NB4 (cell line): ENCODE data around the gene SCIN.

Experiments used
- DNase-seq: peaks from one replicate; pipeline ENCODE4 v3.0.0; 2010; ENCODE audit warnings: low read depth
- H3K4me3 ChIP-seq: one replicate; pipeline ENCODE4 v1.5.1; 2011; ENCODE audit warnings: mild to moderate bottlenecking, low read depth, low read length, moderate library complexity
- CTCF ChIP-seq: IDR thresholded peaks from one replicate; pipeline ENCODE4 v1.5.1; 2012; ENCODE audit warnings: low read depth, low read length
- MAX ChIP-seq: IDR thresholded peaks from 2 replicates; pipeline ENCODE4 v1.6.1; 2011; ENCODE audit warnings: low read depth, low read length
- MYC ChIP-seq: IDR thresholded peaks from 2 replicates; pipeline ENCODE4 v1.6.1; 2011; ENCODE audit warnings: low read depth, low read length
- POLR2A ChIP-seq: IDR thresholded peaks from 2 replicates; pipeline ENCODE4 v1.6.1; 2011; ENCODE audit warnings: mild to moderate bottlenecking; ENCODE audit not compliant: insufficient read length; ENCODE audit errors: extremely low read depth

Gene SCIN

GRCh38 chr7:12684733-12685132 is 114.2 kb downstream of the SCIN start:
- H3K4me3 ChIP-seq: no peak overlapping the region
- no peak for TF ChIP-seq POLR2A
- no peak for TF ChIP-seq MAX
- TF ChIP-seq CTCF: no peak
- TF ChIP-seq MYC: no peak
- no peak for DNase-seq

GRCh38 chr7:12685550-12685949 is 115.0 kb downstream of the SCIN start:
- peak; percentile 92 for DNase-seq
- H3K4me3 ChIP-seq: peak overlapping the region; percentile 60
- no peak for TF ChIP-seq POLR2A
- no peak for TF ChIP-seq MAX
- TF ChIP-seq CTCF: peak; percentile 83
- TF ChIP-seq MYC: no peak

- DNase-seq: peak; percentile 99
- TF ChIP-seq CTCF: peak; percentile 64
- no peak for TF ChIP-seq POLR2A
- TF ChIP-seq MAX: peak; percentile 99
- TF ChIP-seq MYC: peak; percentile 83; the same call in 1 of the 2 replicates
- peak overlapping the region; percentile 95 for H3K4me3 ChIP-seq
Observed at GRCh38 chr7:12686234-12686890, 115.8 kb downstream of the SCIN start.

- peak within 1 kb of the TSS; percentile 95 for H3K4me3 ChIP-seq
- TF ChIP-seq POLR2A (peak; percentile 94), MYC (peak; percentile 46; the same call in 1 of the 2 replicates), CTCF (peak; percentile 7), MAX (peak; percentile 68)
- peak; percentile 99 for DNase-seq
Observed at GRCh38 chr7:12686891-12687717, 116.6 kb downstream of the SCIN start, which contains the start of gene ARL4A. ARL4A (plus strand) TSS chr7:12687633; CDS start chr7:12688255, 622 bp downstream.

- peak overlapping the region; percentile 95 for H3K4me3 ChIP-seq
- DNase-seq: no peak
- TF ChIP-seq CTCF: no peak
- no peak for TF ChIP-seq POLR2A
- TF ChIP-seq MYC: no peak
- TF ChIP-seq MAX: no peak
Observed at GRCh38 chr7:12687718-12688171, 117.2 kb downstream of the SCIN start.

GRCh38 chr7:12688485-12689170 is 118.1 kb downstream of the SCIN start:
- peak overlapping the region; percentile 72 for H3K4me3 ChIP-seq
- peak; percentile 32 for DNase-seq
